HepG2 (cell line): ENCODE data around the gene PRSS53. TPM values are rescaled to one million over a fixed set of nuclear protein-coding genes. Genes with fewer than 3 reads are reported as not detected.

Experiments
- ATM ChIP-seq: fragments of 450-650 bp; IDR thresholded peaks from 2 replicates; pipeline ENCODE4 v1.7.1; 2017; ENCODE audit warnings: mild to moderate bottlenecking, borderline replicate concordance
- BHLHE40 ChIP-seq: IDR thresholded peaks from 2 replicates; pipeline ENCODE4 v1.6.1; 2011; ENCODE audit warnings: low read length, improper control_type of control experiment
- CBX2 ChIP-seq, 2 experiments: fragments of 200-600 bp in 1 of 2; sonication (generic); formaldehyde crosslinking in 1 of 2; IDR thresholded peaks; 2 replicates each; pipeline versions ENCODE4 v1.7.0 to v1.8.1; 2018 to 2022; ENCODE audit warnings: low read depth in 2 of 2, low read length in 1 of 2, mild to moderate bottlenecking in 1 of 2, missing genetic modification reagents in 1 of 2
- CERS6 ChIP-seq: sonication (generic); formaldehyde crosslinking; IDR thresholded peaks from 2 replicates; pipeline ENCODE4 v1.5.0; 2020; ENCODE audit warnings: missing genetic modification reagents
- DRAP1 ChIP-seq: IDR thresholded peaks from 2 replicates; pipeline ENCODE4 v1.6.1; 2016; ENCODE audit warnings: missing genetic modification reagents, missing compliant biosample characterization
- FOXK1 ChIP-seq: sonication (generic); formaldehyde crosslinking; IDR thresholded peaks from 2 replicates; pipeline ENCODE4 v1.4.0; 2020; ENCODE audit warnings: low read depth, missing genetic modification reagents, borderline replicate concordance
- HDAC2 ChIP-seq: sonication (generic); formaldehyde crosslinking; IDR thresholded peaks from 2 replicates; pipeline ENCODE4 v1.4.0; 2020; ENCODE audit warnings: missing genetic modification reagents
- HOXA5 ChIP-seq: sonication (generic); formaldehyde crosslinking; IDR thresholded peaks from 2 replicates; pipeline ENCODE4 v1.4.0; 2020; ENCODE audit warnings: missing genetic modification reagents
- NFE2L1 ChIP-seq: sonication (generic); formaldehyde crosslinking; IDR thresholded peaks from 2 replicates; pipeline ENCODE4 v1.4.0; 2020; ENCODE audit warnings: missing genetic modification reagents, mild to moderate bottlenecking, borderline replicate concordance
- NONO ChIP-seq, 2 experiments: fragments of 450-650 bp in 1 of 2; sonication (generic) in 1 of 2; formaldehyde crosslinking in 1 of 2; IDR thresholded peaks in 1 of 2; conservative IDR thresholded peaks in 1 of 2; 2 replicates each; pipeline versions ENCODE4 v1.6.1 to v1.8.0; 2017 to 2022; ENCODE audit warnings: mild to moderate bottlenecking in 1 of 2, missing genetic modification reagents in 1 of 2, moderate library complexity in 1 of 2
- POGZ ChIP-seq: sonication (generic); formaldehyde crosslinking; IDR thresholded peaks from 2 replicates; pipeline ENCODE4 v1.4.0; 2020; ENCODE audit warnings: mild to moderate bottlenecking, missing genetic modification reagents
- SOX6 ChIP-seq, 2 experiments: fragments of 450-650 bp in 1 of 2; sonication (generic) in 1 of 2; formaldehyde crosslinking in 1 of 2; IDR thresholded peaks; 2 replicates each; pipeline versions ENCODE4 v1.4.0 to v1.6.1; 2017 to 2020; ENCODE audit warnings: antibody characterized with exemption in 1 of 2, mild to moderate bottlenecking in 1 of 2, missing genetic modification reagents in 1 of 2
- SRSF9 ChIP-seq: fragments of 200-400 bp; formaldehyde crosslinking; IDR thresholded peaks from 2 replicates; pipeline ENCODE4 v1.6.1; 2018; ENCODE audit warnings: borderline replicate concordance, mild to moderate bottlenecking, low read depth, low read length; ENCODE audit not compliant: insufficient read depth, poor library complexity, severe bottlenecking
- TBX2 ChIP-seq: sonication (generic); formaldehyde crosslinking; IDR thresholded peaks from 2 replicates; pipeline ENCODE4 v1.5.0; 2020; ENCODE audit warnings: missing genetic modification reagents, mild to moderate bottlenecking, borderline replicate concordance
- TBX3 ChIP-seq: fragments of 450-650 bp; IDR thresholded peaks from 2 replicates; pipeline ENCODE4 v1.6.1; 2017; ENCODE audit warnings: antibody characterized with exemption, mild to moderate bottlenecking, inconsistent platforms, borderline replicate concordance
- ZBTB3 ChIP-seq: sonication (generic); formaldehyde crosslinking; IDR thresholded peaks from 2 replicates; pipeline ENCODE4 v1.4.0; 2020; ENCODE audit warnings: low read depth, mild to moderate bottlenecking, moderate library complexity, missing genetic modification reagents, borderline replicate concordance
- ZNF121 ChIP-seq: sonication (generic); formaldehyde crosslinking; IDR thresholded peaks from 2 replicates; pipeline ENCODE4 v1.5.0; 2020; ENCODE audit warnings: mild to moderate bottlenecking, missing genetic modification reagents
- ZNF20 ChIP-seq: sonication (generic); formaldehyde crosslinking; IDR thresholded peaks from 2 replicates; pipeline ENCODE4 v1.4.0; 2020; ENCODE audit warnings: mild to moderate bottlenecking, moderate library complexity, missing genetic modification reagents
- ZNF383 ChIP-seq: sonication (generic); formaldehyde crosslinking; IDR thresholded peaks from 2 replicates; pipeline ENCODE4 v1.4.0; 2020; ENCODE audit warnings: missing genetic modification reagents, mild to moderate bottlenecking, borderline replicate concordance
- ZNF569 ChIP-seq: sonication (generic); formaldehyde crosslinking; IDR thresholded peaks from 2 replicates; pipeline ENCODE4 v1.5.0; 2020; ENCODE audit warnings: mild to moderate bottlenecking, missing genetic modification reagents, moderate library complexity, borderline replicate concordance
- ZNF580 ChIP-seq: IDR thresholded peaks from 2 replicates; pipeline ENCODE4 v1.6.1; 2016; ENCODE audit warnings: low read depth, borderline replicate concordance
- polyA plus RNA-seq, 8 experiments: library from polyadenylated mRNA; depleted of rRNA in 3 of 8; stranded (reverse) in 7 of 8; unstranded in 1 of 8; fragments of >200 nt; fragmentation: Illumina TruSeq in 4 of 8; extraction: Trizol in 4 of 8; gene quantifications; 2 replicates each; pipeline versions ENCODE4 v1.2.1 to v1.2.3, GENCODE V29; 2011 to 2016; ENCODE audit warnings: low read depth in 4 of 8, missing spikeins in 1 of 8, mixed read lengths in 1 of 8; ENCODE audit not compliant: insufficient read depth in 1 of 8
- total RNA-seq, 5 experiments: library from RNA; depleted of rRNA; stranded (reverse); fragments of >200 nt; fragmentation: Illumina TruSeq; extraction: Trizol; gene quantifications; 2 replicates each; pipeline ENCODE4 v1.2.3, GENCODE V29; 2016; ENCODE audit warnings: low read depth in 1 of 5
- TF ChIP-seq, protein P1 (sequence below): sonication (generic); formaldehyde crosslinking; conservative IDR thresholded peaks from 2 replicates; pipeline ENCODE4 v1.8.1; 2023; ENCODE audit warnings: missing genetic modification reagents
- TF ChIP-seq, protein P2 (sequence below): sonication (generic); formaldehyde crosslinking; IDR thresholded peaks from 2 replicates; pipeline ENCODE4 v1.4.0; 2020; ENCODE audit warnings: missing genetic modification reagents

PRSS53 gene
- total and polyA plus RNA-seq, 2 of the 13 experiments (the other 11 are each of a cell fraction or from before 2014, with no cell fraction given), result 2.2 to 7.4 TPM

DNA sequence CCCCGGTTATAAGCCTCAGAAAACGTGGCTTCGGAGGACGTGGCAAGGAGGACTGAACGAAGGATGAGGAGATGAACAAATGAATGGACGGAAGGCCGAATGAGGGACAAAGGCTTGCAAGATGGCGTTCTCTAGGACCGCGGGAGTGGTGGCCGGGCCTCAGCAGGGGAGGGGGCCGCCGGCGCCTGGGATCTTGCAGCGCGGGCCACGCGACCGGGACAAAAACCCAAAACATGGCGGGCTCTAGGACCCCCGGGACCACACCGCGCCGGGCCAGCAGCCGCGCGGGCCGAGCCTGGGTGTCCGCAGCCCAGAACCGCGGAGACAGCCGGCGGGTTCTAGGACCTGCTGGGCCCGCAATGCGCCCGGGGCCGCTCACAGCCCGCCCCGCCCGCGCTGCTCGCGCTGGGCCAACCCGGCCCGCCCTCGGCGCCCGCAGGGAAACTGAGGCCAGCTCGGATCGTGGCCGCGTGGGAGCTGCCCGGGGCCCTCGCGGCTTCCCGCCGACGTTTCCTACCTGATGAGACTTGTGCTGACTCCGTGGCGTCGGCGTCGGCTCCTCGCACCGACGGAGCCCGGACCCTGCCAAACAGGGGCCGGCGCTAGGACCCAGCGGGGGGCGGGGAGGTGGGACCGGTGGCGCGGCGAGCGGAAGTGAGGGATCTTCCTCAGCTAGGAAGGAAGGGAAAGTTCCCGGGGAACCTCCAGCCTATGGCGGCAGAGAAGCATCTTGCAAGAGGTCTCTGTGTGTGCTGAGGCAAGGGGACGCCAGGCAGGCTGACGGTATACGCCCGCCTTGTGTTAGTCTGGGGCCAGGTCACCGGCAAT lies 15.4 kb downstream of the PRSS53 start (continued):
- TF ChIP-seq ZBTB3 (no peak; the same call in none of the 2 replicates), HDAC2 (CRISPR knock-in tag) (no peak), CBX2 (IDR thresholded peaks at IDR 0.05; ENCODE audit: low read depth, low read length) (no peak), CBX2 (CRISPR knock-in tag; IDR thresholded peaks at IDR 0.05; ENCODE audit: low read depth) (no peak), NONO (IDR thresholded peaks at IDR 0.05) (no peak), NONO (CRISPR knock-in tag; conservative IDR thresholded peaks at IDR 0.05) (peak; percentile 73), HOXA5 (CRISPR knock-in tag) (peak; percentile 94), SOX6 (IDR thresholded peaks at IDR 0.05) (no peak), SOX6 (CRISPR knock-in tag; IDR thresholded peaks at IDR 0.05) (no peak; the same call in none of the 2 replicates), ATM (no peak), TBX2 (CRISPR knock-in tag) (peak; percentile 29; the same call in 1 of the 2 replicates), NFE2L1 (CRISPR knock-in tag) (no peak), BHLHE40 (peak; percentile 25; the same call in 1 of the 2 replicates), ZNF121 (CRISPR knock-in tag) (peak; percentile 100), DRAP1 (CRISPR knock-in tag) (peak; percentile 36; the same call in 1 of the 2 replicates), FOXK1 (CRISPR knock-in tag) (peak; percentile 41; the same call in 1 of the 2 replicates), CERS6 (CRISPR knock-in tag) (peak; percentile 42), ZNF580 (no peak), SRSF9 (no peak), ZNF383 (CRISPR knock-in tag) (no peak), ZNF569 (CRISPR knock-in tag) (no peak), TBX3 (no peak; the same call in 1 of the 2 replicates), ZNF20 (CRISPR knock-in tag) (no peak; the same call in 1 of the 2 replicates), POGZ (peak; percentile 70)
- TF ChIP-seq, protein P1, sequence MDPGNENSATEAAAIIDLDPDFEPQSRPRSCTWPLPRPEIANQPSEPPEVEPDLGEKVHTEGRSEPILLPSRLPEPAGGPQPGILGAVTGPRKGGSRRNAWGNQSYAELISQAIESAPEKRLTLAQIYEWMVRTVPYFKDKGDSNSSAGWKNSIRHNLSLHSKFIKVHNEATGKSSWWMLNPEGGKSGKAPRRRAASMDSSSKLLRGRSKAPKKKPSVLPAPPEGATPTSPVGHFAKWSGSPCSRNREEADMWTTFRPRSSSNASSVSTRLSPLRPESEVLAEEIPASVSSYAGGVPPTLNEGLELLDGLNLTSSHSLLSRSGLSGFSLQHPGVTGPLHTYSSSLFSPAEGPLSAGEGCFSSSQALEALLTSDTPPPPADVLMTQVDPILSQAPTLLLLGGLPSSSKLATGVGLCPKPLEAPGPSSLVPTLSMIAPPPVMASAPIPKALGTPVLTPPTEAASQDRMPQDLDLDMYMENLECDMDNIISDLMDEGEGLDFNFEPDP, result peak; percentile 85; the same call in 1 of the 2 replicates
- TF ChIP-seq, protein P2, sequence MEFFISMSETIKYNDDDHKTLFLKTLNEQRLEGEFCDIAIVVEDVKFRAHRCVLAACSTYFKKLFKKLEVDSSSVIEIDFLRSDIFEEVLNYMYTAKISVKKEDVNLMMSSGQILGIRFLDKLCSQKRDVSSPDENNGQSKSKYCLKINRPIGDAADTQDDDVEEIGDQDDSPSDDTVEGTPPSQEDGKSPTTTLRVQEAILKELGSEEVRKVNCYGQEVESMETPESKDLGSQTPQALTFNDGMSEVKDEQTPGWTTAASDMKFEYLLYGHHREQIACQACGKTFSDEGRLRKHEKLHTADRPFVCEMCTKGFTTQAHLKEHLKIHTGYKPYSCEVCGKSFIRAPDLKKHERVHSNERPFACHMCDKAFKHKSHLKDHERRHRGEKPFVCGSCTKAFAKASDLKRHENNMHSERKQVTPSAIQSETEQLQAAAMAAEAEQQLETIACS (CRISPR knock-in tag), result peak; percentile 17; the same call in 1 of the 2 replicates
